Measurements from ENCODE around the gene PTPN11. TPM values are rescaled to one million over a fixed set of nuclear protein-coding genes. Genes with fewer than 3 reads are reported as not detected.
A peak's percentile ranks its signal among the peaks of the same experiment; 100 is the strongest.
"Not testable (repeated sequence)": the region's sequence is repeated elsewhere in the genome, so short reads cannot be mapped to it uniquely, and the experiment has no call there.

Gene PTPN11
- total RNA-seq, 1 experiment from 2014 or later: 53.4 TPM

DNA sequence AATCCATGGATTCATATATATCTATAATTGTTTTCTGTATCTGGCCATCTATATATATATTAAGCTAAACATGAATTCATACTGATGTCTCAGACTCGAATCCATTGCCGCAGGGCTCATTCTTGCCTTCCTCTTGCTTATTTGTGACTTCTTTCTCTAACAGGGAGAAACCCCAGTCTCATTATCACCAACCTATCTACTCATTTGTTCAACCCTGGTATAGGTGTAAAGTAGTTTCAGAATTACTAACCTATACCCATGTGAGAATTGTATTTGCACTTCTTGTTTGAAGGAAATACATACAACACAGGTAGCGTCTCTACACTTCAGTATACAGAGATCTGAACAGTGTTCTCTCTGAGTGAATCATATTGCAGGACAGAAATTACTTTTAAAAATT lies 77.7 kb downstream of the PTPN11 start:
- Histone ChIP-seq H3K36me3 (replicated peaks; ENCODE audit: control insufficient read depth, insufficient read depth, low read length) (peaks cover 5% of the 10 kb centered on the region), H3K4me3 (ENCODE audit: insufficient read depth, low read depth, low read length) (no peak overlapping the region), H3K27me3 (ENCODE audit: control insufficient read depth, insufficient read depth, low read length) (no peaks in the 10 kb centered on the region)
- no peak for DNase-seq

GRCh38 chr12:112498580-112498979 lies 79.8 kb downstream of the PTPN11 start:
- no peak for DNase-seq
- H3K36me3 ChIP-seq (replicated peaks; ENCODE audit: control insufficient read depth, insufficient read depth, low read length): peaks cover 4% of the 10 kb centered on the region
- H3K4me3 ChIP-seq (ENCODE audit: insufficient read depth, low read depth, low read length): no peak overlapping the region
- H3K27me3 ChIP-seq (ENCODE audit: control insufficient read depth, insufficient read depth, low read length): no peaks in the 10 kb centered on the region

DNA sequence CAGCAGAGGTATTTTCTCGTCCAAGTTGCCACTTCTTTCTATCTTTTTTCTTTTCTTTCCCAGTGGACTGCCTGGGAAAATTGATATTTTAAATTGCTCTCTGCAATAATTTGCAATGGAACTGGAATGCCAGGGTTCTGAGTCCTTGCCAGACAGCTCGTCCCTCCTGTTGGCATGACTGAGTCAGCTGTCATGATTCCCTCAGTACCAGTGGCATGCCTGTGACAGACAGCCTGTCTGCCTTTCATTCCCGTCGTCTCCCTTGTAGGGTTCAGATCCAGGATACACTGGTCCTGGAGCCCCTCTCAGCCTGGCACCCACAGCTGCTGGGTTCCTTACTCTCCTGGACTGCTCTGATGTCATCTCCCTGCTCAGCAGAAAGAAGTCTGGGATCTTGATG lies 84.8 kb downstream of the PTPN11 start:
- no peaks in the 10 kb centered on the region for H3K27me3 ChIP-seq (ENCODE audit: control insufficient read depth, insufficient read depth, low read length)
- no peak for DNase-seq
- peaks cover 14% of the 10 kb centered on the region for H3K36me3 ChIP-seq (replicated peaks; ENCODE audit: control insufficient read depth, insufficient read depth, low read length)
- H3K4me3 ChIP-seq (ENCODE audit: insufficient read depth, low read depth, low read length): no peak overlapping the region

DNA sequence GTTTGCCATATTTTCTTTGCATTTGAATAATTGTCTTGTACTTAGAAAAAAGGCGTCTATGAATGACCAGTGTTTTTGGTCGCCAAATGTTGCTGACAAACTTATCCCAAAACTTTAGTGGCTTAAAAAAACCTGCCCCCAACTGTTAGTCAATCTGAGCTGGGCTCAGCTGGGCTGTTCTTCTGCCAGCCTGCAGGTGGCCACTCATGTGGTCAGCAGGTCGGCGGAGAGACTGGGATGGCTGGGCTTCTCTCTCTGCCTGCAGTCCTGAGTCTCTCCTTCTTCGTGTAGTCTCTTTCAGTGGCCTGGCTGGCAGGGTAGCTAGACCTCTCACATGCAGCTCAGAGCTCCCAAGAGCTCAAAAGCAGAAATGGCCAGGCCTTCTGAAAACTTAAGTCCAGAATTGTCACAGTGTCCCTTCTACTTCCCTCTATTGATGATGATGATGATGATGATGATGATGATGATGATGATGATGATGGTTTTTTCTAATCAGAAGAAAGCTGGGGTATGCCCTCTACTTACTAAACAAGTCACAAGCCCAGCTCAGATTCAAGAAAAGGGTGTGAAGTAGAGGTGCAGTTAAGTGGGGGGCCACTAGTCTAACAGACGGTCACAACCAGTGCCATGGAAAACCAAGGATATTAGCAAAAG lies 87.9 kb downstream of the PTPN11 start:
- Histone ChIP-seq H3K36me3 (replicated peaks; ENCODE audit: control insufficient read depth, insufficient read depth, low read length) (peaks cover 14% of the 10 kb centered on the region), H3K27me3 (ENCODE audit: control insufficient read depth, insufficient read depth, low read length) (no peaks in the 10 kb centered on the region), H3K4me3 (ENCODE audit: insufficient read depth, low read depth, low read length) (no peak overlapping the region)
- DNase-seq: no peak

GRCh38 chr12:112513471-112513870 lies 94.7 kb downstream of the PTPN11 start:
- Histone ChIP-seq H3K36me3 (replicated peaks; ENCODE audit: control insufficient read depth, insufficient read depth, low read length) (no peaks in the 10 kb centered on the region), H3K27me3 (ENCODE audit: control insufficient read depth, insufficient read depth, low read length) (no peaks in the 10 kb centered on the region)
- DNase-seq: no peak

DNA sequence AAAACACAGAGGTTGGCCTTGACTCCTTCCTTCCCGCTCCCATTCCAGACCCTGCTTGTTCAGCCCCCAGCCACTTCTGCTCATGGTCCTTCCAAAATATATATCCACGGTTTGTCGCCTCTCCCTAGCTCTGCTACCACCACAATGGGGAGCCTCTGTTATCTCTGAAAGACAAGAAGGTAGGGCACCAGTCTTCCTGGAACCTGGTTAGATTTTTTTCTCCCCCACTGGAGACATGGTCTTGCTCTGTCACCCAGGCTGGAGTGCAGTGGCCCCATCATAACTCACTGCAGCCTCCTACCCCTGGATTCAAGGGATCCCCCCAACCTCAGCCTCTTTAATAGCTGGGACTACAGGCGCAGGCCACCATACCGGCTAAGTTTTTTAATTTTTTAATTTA lies 95.7 kb downstream of the PTPN11 start:
- Histone ChIP-seq H3K4me3 (ENCODE audit: insufficient read depth, low read depth, low read length) (no peak overlapping the region), H3K36me3 (replicated peaks; ENCODE audit: control insufficient read depth, insufficient read depth, low read length) (no peaks in the 10 kb centered on the region), H3K27me3 (ENCODE audit: control insufficient read depth, insufficient read depth, low read length) (no peaks in the 10 kb centered on the region)
- no peak for DNase-seq

More at GRCh38 chr12:112513471-112513870, 94.7 kb downstream of the PTPN11 start:
- H3K4me3 ChIP-seq (ENCODE audit: insufficient read depth, low read depth, low read length): no peak overlapping the region

- no peaks in the 10 kb centered on the region for H3K27me3 ChIP-seq (ENCODE audit: control insufficient read depth, insufficient read depth, low read length)
- no peaks in the 10 kb centered on the region for H3K36me3 ChIP-seq (replicated peaks; ENCODE audit: control insufficient read depth, insufficient read depth, low read length)
- no peak for DNase-seq
- H3K4me3 ChIP-seq (ENCODE audit: insufficient read depth, low read depth, low read length): no peak overlapping the region
These were observed 96.3 kb downstream of the PTPN11 start for GRCh38 chr12:112514926-112515642.

DNA sequence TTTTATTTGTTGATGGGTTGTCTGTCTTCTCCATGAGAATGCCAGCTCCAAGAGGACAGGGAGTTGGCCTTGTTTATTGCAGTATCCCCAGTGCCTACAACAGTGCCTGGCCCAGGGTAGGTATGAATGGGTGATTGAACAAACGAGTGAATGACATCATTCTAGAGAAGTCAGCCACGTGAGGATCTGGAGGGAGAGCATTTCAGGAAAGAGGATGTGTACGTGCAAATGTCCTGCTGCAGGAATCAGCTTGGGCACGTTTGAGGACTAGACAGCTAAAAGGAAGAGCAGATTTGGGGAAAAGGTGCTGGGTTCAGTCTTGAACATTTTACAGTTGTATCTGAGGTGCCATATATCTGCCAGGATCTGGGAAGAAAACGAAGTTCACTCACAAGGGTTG lies 97.1 kb downstream of the PTPN11 start:
- DNase-seq: no peak
- no peak overlapping the region for H3K4me3 ChIP-seq (ENCODE audit: insufficient read depth, low read depth, low read length)

GRCh38 chr12:112517730-112518364 lies 99.1 kb downstream of the PTPN11 start:
- Histone ChIP-seq H3K27me3 (ENCODE audit: control insufficient read depth, insufficient read depth, low read length) (no peaks in the 10 kb centered on the region), H3K4me3 (ENCODE audit: insufficient read depth, low read depth, low read length) (no peak overlapping the region), H3K36me3 (replicated peaks; ENCODE audit: control insufficient read depth, insufficient read depth, low read length) (no peaks in the 10 kb centered on the region)
- DNase-seq: no peak

More for the DNA sequence above, 97.1 kb downstream of the PTPN11 start:
- Histone ChIP-seq H3K27me3 (ENCODE audit: control insufficient read depth, insufficient read depth, low read length) (no peaks in the 10 kb centered on the region), H3K36me3 (replicated peaks; ENCODE audit: control insufficient read depth, insufficient read depth, low read length) (no peaks in the 10 kb centered on the region)

DNA sequence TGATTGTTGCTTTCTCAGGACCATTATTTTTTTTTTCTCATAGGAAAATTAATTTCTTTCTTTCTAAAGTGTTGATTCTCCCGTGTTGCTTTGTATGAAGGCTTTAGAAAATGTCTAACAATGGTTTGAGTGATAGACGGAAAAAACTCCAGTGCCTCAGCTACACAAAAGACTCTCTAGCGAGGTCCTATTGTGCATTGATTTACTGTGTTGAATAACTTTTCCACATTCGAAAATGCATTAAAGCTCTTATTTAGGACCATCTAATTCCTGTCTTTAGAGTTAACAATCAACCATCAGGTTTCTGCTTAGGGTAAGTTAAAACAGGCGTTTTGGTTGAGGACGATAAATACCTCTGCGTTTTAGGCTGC lies 99.6 kb downstream of the PTPN11 start:
- Histone ChIP-seq H3K4me3 (ENCODE audit: insufficient read depth, low read depth, low read length) (no peak overlapping the region), H3K36me3 (replicated peaks; ENCODE audit: control insufficient read depth, insufficient read depth, low read length) (no peaks in the 10 kb centered on the region), H3K27me3 (ENCODE audit: control insufficient read depth, insufficient read depth, low read length) (no peaks in the 10 kb centered on the region)
- DNase-seq: no peak

GRCh38 chr12:112519841-112520340 lies 101.1 kb downstream of the PTPN11 start:
- H3K27me3 ChIP-seq (ENCODE audit: control insufficient read depth, insufficient read depth, low read length); H3K4me3 ChIP-seq (ENCODE audit: insufficient read depth, low read depth, low read length); DNase-seq; H3K36me3 ChIP-seq (replicated peaks; ENCODE audit: control insufficient read depth, insufficient read depth, low read length): not testable (repeated sequence)

DNA sequence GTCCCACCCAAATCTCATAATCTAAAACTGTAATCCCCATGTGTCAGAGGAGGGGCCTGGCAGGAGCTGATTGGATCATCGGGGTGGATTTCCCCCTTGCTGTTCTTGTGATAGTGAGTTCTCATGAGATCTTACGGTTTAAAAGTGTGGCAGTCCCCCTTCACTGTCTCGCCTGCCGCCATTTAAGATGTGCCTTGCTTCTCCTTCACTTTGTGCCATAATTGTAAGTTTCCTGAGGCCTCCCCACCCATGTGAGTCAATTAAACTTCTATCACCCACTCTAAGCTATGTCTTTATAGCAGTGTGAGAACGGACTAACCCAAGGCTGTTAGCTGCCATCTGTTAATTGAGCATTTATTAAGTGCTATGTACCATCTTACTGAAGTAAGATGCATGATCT lies 105.1 kb downstream of the PTPN11 start:
- no peaks in the 10 kb centered on the region for H3K27me3 ChIP-seq (ENCODE audit: control insufficient read depth, insufficient read depth, low read length)
- H3K4me3 ChIP-seq (ENCODE audit: insufficient read depth, low read depth, low read length): no peak overlapping the region
- DNase-seq: no peak
- no peaks in the 10 kb centered on the region for H3K36me3 ChIP-seq (replicated peaks; ENCODE audit: control insufficient read depth, insufficient read depth, low read length)

DNA sequence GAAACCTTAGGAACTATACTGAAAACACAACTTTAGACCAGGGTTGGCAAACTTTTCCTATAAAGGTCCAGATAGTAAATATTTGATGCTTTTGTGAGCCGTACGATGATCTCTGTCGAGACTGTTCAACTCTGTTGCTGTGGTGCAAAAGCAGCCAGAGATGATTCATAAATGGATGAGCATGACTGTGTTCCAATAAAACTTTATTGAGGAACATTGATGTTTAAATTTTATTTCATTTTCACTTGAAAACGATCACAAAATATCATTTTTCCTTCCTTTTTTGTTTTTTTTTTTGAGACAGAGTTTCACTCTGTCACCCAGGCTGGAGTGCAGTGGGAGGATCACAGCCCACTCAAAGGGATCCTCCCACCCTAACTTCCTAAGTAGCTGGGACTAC lies 105.5 kb downstream of the PTPN11 start:
- DNase-seq: no peak
- H3K4me3 ChIP-seq (ENCODE audit: insufficient read depth, low read depth, low read length): no peak overlapping the region
- H3K27me3 ChIP-seq (ENCODE audit: control insufficient read depth, insufficient read depth, low read length): no peaks in the 10 kb centered on the region
- H3K36me3 ChIP-seq (replicated peaks; ENCODE audit: control insufficient read depth, insufficient read depth, low read length): no peaks in the 10 kb centered on the region

- Histone ChIP-seq H3K4me3 (ENCODE audit: insufficient read depth, low read depth, low read length) (no peak overlapping the region), H3K36me3 (replicated peaks; ENCODE audit: control insufficient read depth, insufficient read depth, low read length) (no peaks in the 10 kb centered on the region), H3K27me3 (ENCODE audit: control insufficient read depth, insufficient read depth, low read length) (no peaks in the 10 kb centered on the region)
- DNase-seq: peak; percentile 54
These were observed 106.1 kb downstream of the PTPN11 start for GRCh38 chr12:112524676-112525425.
